NB4 (cell line): Measurements from ENCODE around the gene COL4A1.

Experiments
- DNase-seq: peaks from one replicate; pipeline ENCODE4 v3.0.0; 2010; ENCODE audit warnings: low read depth
- H3K4me3 ChIP-seq: one replicate; pipeline ENCODE4 v1.5.1; 2011; ENCODE audit warnings: mild to moderate bottlenecking, low read depth, low read length, moderate library complexity
- MYC ChIP-seq: IDR thresholded peaks from 2 replicates; pipeline ENCODE4 v1.6.1; 2011; ENCODE audit warnings: low read depth, low read length
- POLR2A ChIP-seq: IDR thresholded peaks from 2 replicates; pipeline ENCODE4 v1.6.1; 2011; ENCODE audit warnings: mild to moderate bottlenecking; ENCODE audit not compliant: insufficient read length; ENCODE audit errors: extremely low read depth
- TF ChIP-seq, protein P1 (sequence below): IDR thresholded peaks from 2 replicates; pipeline ENCODE4 v1.6.1; 2011; ENCODE audit warnings: low read depth, low read length
- TF ChIP-seq, protein P2 (sequence below): IDR thresholded peaks from one replicate; pipeline ENCODE4 v1.5.1; 2012; ENCODE audit warnings: low read depth, low read length

COL4A1 gene

DNA sequence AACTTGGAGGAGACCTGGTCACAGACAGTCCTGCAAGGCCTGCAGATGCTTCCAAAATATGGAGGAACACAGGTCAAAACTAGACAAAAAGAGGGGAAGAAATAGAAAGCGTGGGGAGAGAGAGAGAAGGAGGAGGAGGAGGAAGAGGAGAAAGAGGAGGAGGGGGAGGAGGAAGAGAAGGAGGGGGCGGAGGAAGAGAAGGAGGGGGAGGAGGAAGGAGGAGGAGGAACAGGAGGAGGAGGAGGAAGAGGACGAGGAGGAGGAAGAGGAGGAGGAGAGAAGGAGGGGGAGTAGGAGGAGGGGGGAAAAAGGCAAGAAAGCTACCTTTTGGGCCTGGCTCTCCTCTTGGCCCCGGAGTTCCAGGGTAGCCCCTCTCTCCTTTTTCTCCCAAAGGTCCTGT is 105.8 kb downstream of the COL4A1 start:
- DNase-seq, result peak; percentile 5
- TF ChIP-seq MYC (no peak), POLR2A (no peak)
- no peak overlapping the region for H3K4me3 ChIP-seq

DNA sequence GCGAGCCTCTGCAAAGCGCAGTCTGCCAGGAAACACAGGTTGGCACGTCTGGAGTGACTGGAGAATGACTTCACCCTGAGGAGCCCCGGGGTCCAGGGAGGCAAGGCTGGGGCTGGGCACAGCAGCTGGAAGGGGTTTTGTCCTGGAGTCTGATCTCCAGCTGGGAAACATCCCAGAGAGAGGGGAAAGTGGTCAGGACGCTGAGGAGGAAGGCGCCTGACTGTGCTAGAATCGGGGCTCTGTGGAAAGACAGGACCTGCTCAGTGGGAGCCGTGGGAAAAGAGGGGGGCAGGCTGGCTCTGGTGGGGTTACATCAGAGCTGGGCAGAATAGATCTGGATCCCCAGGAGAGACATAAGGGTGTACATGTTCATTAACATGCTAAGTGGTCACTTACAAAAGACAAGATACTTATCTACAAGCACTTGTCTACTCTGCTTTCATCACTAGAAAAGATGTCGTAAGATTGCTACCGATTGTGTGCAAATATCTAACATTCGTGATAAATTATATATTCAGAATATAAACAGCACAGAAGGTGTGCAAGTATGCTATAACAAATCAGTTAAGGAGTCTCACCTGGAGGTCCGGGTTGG is 106.6 kb downstream of the COL4A1 start:
- no peak for TF ChIP-seq POLR2A
- DNase-seq, result peak; percentile 53

DNA sequence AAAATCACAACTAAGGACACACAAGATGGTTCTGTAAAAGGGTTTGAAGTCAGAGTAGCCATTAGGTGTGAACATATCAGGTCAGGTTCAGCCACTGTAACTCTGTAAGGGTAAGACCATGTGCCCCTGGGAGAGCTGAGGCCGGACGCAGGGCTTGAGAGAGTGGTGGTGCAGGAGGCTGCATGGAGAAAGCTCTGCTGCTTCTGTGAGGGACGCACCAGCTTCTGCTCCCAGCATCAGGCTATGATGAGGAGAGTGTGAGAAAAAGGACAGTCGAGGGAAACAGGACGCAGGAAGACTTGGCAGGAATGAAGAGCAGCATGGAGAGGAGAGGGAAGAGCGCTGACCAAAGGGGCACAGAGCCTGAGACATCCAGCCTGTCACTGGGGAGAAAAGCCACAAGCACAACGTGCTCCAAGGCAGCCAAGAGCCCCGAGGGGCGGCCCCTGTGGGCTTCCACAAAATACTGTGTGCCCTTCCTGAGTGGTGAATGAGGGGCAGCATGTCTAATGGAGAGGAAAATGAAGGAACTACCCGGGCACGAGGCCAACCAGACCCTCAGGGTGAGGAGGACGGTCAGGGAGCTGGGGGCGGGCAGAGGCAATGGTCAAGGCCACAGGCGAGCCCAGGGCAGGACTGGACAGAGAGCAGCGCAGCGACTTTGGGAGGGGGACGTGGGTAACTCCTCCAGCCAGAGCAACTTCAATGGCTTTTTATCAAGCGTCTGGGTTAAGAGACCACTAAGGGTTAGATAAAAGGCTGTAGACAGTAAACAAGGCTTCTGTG is 107.7 kb downstream of the COL4A1 start:
- TF ChIP-seq, protein P1, sequence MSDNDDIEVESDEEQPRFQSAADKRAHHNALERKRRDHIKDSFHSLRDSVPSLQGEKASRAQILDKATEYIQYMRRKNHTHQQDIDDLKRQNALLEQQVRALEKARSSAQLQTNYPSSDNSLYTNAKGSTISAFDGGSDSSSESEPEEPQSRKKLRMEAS, result no peak
- TF ChIP-seq, protein P2, sequence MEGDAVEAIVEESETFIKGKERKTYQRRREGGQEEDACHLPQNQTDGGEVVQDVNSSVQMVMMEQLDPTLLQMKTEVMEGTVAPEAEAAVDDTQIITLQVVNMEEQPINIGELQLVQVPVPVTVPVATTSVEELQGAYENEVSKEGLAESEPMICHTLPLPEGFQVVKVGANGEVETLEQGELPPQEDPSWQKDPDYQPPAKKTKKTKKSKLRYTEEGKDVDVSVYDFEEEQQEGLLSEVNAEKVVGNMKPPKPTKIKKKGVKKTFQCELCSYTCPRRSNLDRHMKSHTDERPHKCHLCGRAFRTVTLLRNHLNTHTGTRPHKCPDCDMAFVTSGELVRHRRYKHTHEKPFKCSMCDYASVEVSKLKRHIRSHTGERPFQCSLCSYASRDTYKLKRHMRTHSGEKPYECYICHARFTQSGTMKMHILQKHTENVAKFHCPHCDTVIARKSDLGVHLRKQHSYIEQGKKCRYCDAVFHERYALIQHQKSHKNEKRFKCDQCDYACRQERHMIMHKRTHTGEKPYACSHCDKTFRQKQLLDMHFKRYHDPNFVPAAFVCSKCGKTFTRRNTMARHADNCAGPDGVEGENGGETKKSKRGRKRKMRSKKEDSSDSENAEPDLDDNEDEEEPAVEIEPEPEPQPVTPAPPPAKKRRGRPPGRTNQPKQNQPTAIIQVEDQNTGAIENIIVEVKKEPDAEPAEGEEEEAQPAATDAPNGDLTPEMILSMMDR, result no peak
- TF ChIP-seq MYC, result no peak
- no peak for TF ChIP-seq POLR2A
- no peak for DNase-seq
- no peak overlapping the region for H3K4me3 ChIP-seq

More for the DNA sequence above, 106.6 kb downstream of the COL4A1 start:
- H3K4me3 ChIP-seq, result no peak overlapping the region

DNA sequence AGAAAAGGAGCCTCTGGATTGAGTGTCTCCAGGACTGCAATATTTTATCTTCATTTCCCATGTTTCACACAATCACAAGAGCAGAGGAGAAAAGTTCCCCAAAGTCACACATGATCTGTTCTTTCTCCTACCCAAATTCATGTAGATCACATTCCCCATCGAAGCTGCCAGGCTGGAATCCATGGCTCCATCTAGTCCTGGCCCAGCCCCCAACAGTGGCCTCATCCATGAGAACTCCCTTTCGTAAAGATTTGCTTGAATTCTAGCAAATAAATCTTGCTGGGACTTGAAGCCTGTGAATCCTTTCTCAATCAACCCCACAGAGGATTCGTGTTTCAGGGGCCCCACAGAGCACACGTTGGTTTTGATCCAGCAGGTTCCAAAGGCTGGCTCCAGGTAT is 109.5 kb downstream of the COL4A1 start:
- no peak overlapping the region for H3K4me3 ChIP-seq
- no peak for DNase-seq
- TF ChIP-seq, protein P1, result no peak
- TF ChIP-seq, protein P2, result no peak
- no peak for TF ChIP-seq MYC
- TF ChIP-seq POLR2A, result no peak

DNA sequence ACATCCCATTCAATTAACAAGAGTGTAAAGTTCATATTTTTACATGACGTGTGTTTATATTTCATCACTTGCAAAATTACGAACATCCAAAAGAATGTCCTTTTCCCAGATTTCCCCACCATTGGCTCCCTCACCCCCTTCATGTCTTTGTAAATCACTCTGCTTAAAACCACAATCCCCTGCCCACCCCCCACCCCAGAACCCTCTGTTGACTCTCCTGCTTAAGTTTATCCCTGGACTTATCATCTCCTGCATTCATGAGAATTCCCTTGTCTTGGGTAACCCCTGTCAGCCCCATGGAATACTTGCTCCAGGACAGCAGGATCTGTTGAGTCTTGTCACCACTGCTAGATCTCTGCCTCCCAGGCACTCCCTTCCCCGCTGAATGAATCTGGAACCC is 109.9 kb downstream of the COL4A1 start:
- no peak overlapping the region for H3K4me3 ChIP-seq
- TF ChIP-seq, protein P2, result no peak
- TF ChIP-seq POLR2A (no peak), MYC (no peak)
- TF ChIP-seq, protein P1, result no peak

DNA sequence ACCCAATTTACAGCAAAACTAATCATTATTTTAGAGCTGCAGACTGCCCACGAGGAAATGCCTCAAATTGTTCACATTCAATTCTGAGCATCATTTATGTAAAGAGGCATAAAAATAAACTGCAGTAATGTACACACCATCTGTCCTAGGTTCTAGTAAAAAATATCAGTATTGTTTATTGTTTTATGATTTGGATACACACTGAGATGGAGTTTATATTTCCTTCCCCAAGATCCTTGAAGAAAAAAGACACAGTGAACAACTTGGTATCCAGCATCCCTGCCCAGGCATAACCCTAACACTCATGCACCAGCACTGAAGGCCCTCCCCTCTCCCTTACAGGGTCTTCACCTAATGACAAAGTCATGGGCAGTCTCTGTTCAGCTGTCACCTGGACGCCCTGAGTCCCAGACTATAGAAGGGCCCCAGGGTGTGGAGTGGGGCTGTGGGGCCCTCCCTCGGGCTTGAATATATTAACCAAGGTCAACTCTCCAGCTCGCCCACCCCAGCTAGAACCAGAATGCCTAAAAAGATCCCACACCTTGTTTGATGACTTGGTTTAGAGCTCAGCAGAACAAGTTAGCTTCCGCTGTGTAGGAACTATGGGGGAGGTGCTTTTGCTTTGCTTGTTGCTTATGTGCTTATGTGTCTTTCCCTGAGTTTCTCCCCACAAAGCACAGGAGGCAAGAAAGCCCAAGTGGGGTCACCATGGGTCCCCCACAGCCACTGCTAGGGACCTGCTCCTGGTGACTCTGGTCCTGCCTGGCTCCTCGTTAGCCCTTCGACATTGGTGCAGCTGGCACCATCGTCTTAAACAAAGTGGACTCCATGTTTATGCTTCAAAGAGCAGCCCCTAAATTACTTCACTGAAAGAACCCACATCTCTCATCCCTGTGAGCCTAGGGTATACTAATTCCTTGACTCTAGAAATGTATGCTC is 111.1 kb downstream of the COL4A1 start:
- TF ChIP-seq, protein P2, result no peak
- TF ChIP-seq, protein P1, result no peak
- TF ChIP-seq MYC (no peak), POLR2A (no peak)
- DNase-seq, result no peak
- H3K4me3 ChIP-seq, result no peak overlapping the region

More for the DNA sequence above, 109.9 kb downstream of the COL4A1 start:
- no peak for DNase-seq
